HepG2 (cell line): ENCODE data around the gene RIMBP2. TPM values are rescaled to one million over a fixed set of nuclear protein-coding genes. Genes with fewer than 3 reads are reported as not detected.
A peak's percentile ranks its signal among the peaks of the same experiment; 100 is the strongest.

Experiments used
- ATAC-seq: fragments of 200-7000 bp; cut with Tn5 transposase; 3 replicates; pipeline ENCODE4 v1.9.1; 2020; ENCODE audit warnings: mild to moderate bottlenecking, moderate library complexity
- BruUV-seq: library from RNA; stranded (reverse); fragments of 400-500 nt; replicated peaks from 2 replicates; lab custom pipeline; 2021; lab: Mats Ljungman, UMichigan
- CTCF ChIA-PET: fragments of 300-600 bp; formaldehyde crosslinking; extraction: SDS; loops from one replicate; lab custom pipeline; 2021; ENCODE audit warnings: low total read pairs, inconsistent platforms, low intra/inter-chr PET ratio; lab: Yijun Ruan, JAX
- POLR2A ChIA-PET: fragments of 350-600 bp; sonication (Branson Sonifier 250); formaldehyde crosslinking; loops from one replicate; lab custom pipeline; 2020; ENCODE audit warnings: antibody characterized with exemption, inconsistent platforms; lab: Yijun Ruan, JAX
- DNase-seq: peaks from one replicate; pipeline ENCODE4 v3.0.0-alpha.2; 2015; ENCODE audit warnings: low spot score
- FAIRE-seq: peaks from 3 replicates; lab custom pipeline; 2011; peaks lifted over from hg19 to GRCh38; lab: Jason Lieb, UNC
- H2AFZ ChIP-seq: one replicate; pipeline ENCODE4 v1.6.1; 2011; ENCODE audit warnings: low read length, inconsistent platforms
- H3K27ac ChIP-seq: fragments of 300-600 bp; 3 replicates; pipeline ENCODE4 v1.8.0; 2011; ENCODE audit warnings: mixed run types, mild to moderate bottlenecking, mixed read lengths, low read length, inconsistent platforms; ENCODE audit not compliant: insufficient read depth; ENCODE audit errors: extremely low read length
- H3K27me3 ChIP-seq, 2 experiments: fragments of 200-600 bp in 1 of 2; 2 replicates in 1 of 2; 3 replicates in 1 of 2; pipeline versions ENCODE4 v1.6.0 to v1.8.0; 2011; ENCODE audit warnings: low read length in 2 of 2, mild to moderate bottlenecking in 2 of 2, moderate library complexity in 2 of 2, inconsistent platforms in 1 of 2; ENCODE audit not compliant: insufficient read depth in 2 of 2, control insufficient read depth in 1 of 2
- H3K36me3 ChIP-seq, 2 experiments: fragments of 200-600 bp in 1 of 2; replicated peaks in 1 of 2; 2 replicates in 1 of 2; 3 replicates in 1 of 2; pipeline versions ENCODE4 v1.5.1 to v1.8.0; 2011; ENCODE audit warnings: low read length in 2 of 2, inconsistent platforms in 1 of 2; ENCODE audit not compliant: insufficient read depth in 2 of 2, control insufficient read depth in 1 of 2
- H3K4me1 ChIP-seq: 2 replicates; pipeline ENCODE4 v1.5.1; 2012; ENCODE audit warnings: low read length, inconsistent platforms; ENCODE audit not compliant: insufficient read depth
- H3K4me2 ChIP-seq: 2 replicates; pipeline ENCODE4 v1.6.0; 2011; ENCODE audit warnings: low read depth, low read length, inconsistent platforms
- H3K4me3 ChIP-seq, 3 experiments: fragments of 200-600 bp in 1 of 3; sonication (generic), shearing (Covaris generic) in 1 of 3; replicated peaks in 1 of 3; 2 replicates each; pipeline ENCODE4 v1.5.1; 2011 to 2016; ENCODE audit warnings: low read length in 3 of 3, inconsistent platforms in 2 of 3, low read depth in 2 of 3, mild to moderate bottlenecking in 2 of 3, control low read depth in 1 of 3, mixed read lengths in 1 of 3; ENCODE audit not compliant: insufficient read depth in 1 of 3
- H3K79me2 ChIP-seq: one replicate; pipeline ENCODE4 v1.6.1; 2011; ENCODE audit warnings: low read length, inconsistent platforms; ENCODE audit not compliant: insufficient read depth
- H3K9ac ChIP-seq: 2 replicates; pipeline ENCODE4 v1.6.0; 2011; ENCODE audit warnings: mild to moderate bottlenecking, low read depth, low read length, inconsistent platforms; ENCODE audit not compliant: insufficient read depth
- H3K9me3 ChIP-seq: 2 replicates; pipeline ENCODE4 v1.5.1; 2012; ENCODE audit warnings: mild to moderate bottlenecking, low read length
- H4K20me1 ChIP-seq: 2 replicates; pipeline ENCODE4 v1.6.0; 2011; ENCODE audit warnings: inconsistent platforms, mild to moderate bottlenecking, low read length, moderate library complexity; ENCODE audit not compliant: insufficient read depth
- ATF7 ChIP-seq, 2 experiments: fragments of 450-650 bp in 1 of 2; sonication (generic) in 1 of 2; formaldehyde crosslinking in 1 of 2; IDR thresholded peaks; 2 replicates each; pipeline versions ENCODE4 v1.4.0 to v1.6.1; 2016 to 2020; ENCODE audit warnings: antibody characterized with exemption in 1 of 2, mild to moderate bottlenecking in 1 of 2, missing genetic modification reagents in 1 of 2
- CEBPB ChIP-seq: IDR thresholded peaks from 2 replicates; pipeline ENCODE4 v1.6.1; 2011; ENCODE audit warnings: low read depth, low read length, improper control_type of control experiment, borderline replicate concordance
- CTCF ChIP-seq: sonication (generic); formaldehyde crosslinking; IDR thresholded peaks from 2 replicates; pipeline ENCODE4 v1.5.0; 2020; ENCODE audit warnings: mild to moderate bottlenecking, missing genetic modification reagents, moderate library complexity
- ELF1 ChIP-seq: sonication (generic); formaldehyde crosslinking; IDR thresholded peaks from 2 replicates; pipeline ENCODE4 v1.4.0; 2020; ENCODE audit warnings: missing genetic modification reagents
- FOSL1 ChIP-seq: sonication (generic); formaldehyde crosslinking; IDR thresholded peaks from 2 replicates; pipeline ENCODE4 v1.9.0; 2021; ENCODE audit warnings: missing genetic modification reagents, borderline replicate concordance
- GFI1 ChIP-seq: sonication (generic); formaldehyde crosslinking; IDR thresholded peaks from 2 replicates; pipeline ENCODE4 v1.5.0; 2020; ENCODE audit warnings: missing genetic modification reagents, mild to moderate bottlenecking, borderline replicate concordance
- HNF4A ChIP-seq: sonication (generic); formaldehyde crosslinking; IDR thresholded peaks from 2 replicates; pipeline ENCODE4 v1.4.0; 2020; ENCODE audit warnings: missing genetic modification reagents
- HOXD1 ChIP-seq: sonication (generic); formaldehyde crosslinking; IDR thresholded peaks from 2 replicates; pipeline ENCODE4 v1.5.0; 2020; ENCODE audit warnings: missing genetic modification reagents
- NR2F1 ChIP-seq, 2 experiments: fragments of 450-650 bp in 1 of 2; formaldehyde crosslinking in 1 of 2; IDR thresholded peaks; 2 replicates each; pipeline versions ENCODE4 v1.5.0 to v1.6.1; 2016 to 2020; ENCODE audit warnings: mild to moderate bottlenecking in 1 of 2, missing compliant biosample characterization in 1 of 2, missing genetic modification reagents in 1 of 2, moderate library complexity in 1 of 2
- PHF20 ChIP-seq: sonication (generic); formaldehyde crosslinking; IDR thresholded peaks from 2 replicates; pipeline ENCODE4 v1.5.0; 2020; ENCODE audit warnings: mild to moderate bottlenecking, missing genetic modification reagents
- RXRB ChIP-seq: IDR thresholded peaks from 2 replicates; pipeline ENCODE4 v1.6.1; 2016; ENCODE audit warnings: borderline replicate concordance, missing genetic modification reagents, missing compliant biosample characterization
- SP2 ChIP-seq: sonication (generic); formaldehyde crosslinking; IDR thresholded peaks from 2 replicates; pipeline ENCODE4 v1.5.1; 2020; ENCODE audit warnings: mild to moderate bottlenecking, missing genetic modification reagents
- YEATS2 ChIP-seq: sonication (generic); formaldehyde crosslinking; IDR thresholded peaks from 2 replicates; pipeline ENCODE4 v1.4.0; 2020; ENCODE audit warnings: missing genetic modification reagents, borderline replicate concordance
- ZFY ChIP-seq: sonication (generic); formaldehyde crosslinking; IDR thresholded peaks from 2 replicates; pipeline ENCODE4 v1.4.0; 2020; ENCODE audit warnings: missing genetic modification reagents
- ZNF251 ChIP-seq: sonication (generic); formaldehyde crosslinking; IDR thresholded peaks from 2 replicates; pipeline ENCODE4 v1.9.0; 2021; ENCODE audit warnings: mild to moderate bottlenecking, missing genetic modification reagents
- ZNF556 ChIP-seq: sonication (generic); formaldehyde crosslinking; IDR thresholded peaks from 2 replicates; pipeline ENCODE4 v1.4.0; 2020; ENCODE audit warnings: mild to moderate bottlenecking, missing genetic modification reagents, borderline replicate concordance
- ZNF766 ChIP-seq: sonication (generic); formaldehyde crosslinking; IDR thresholded peaks from 2 replicates; pipeline ENCODE4 v1.5.0; 2020; ENCODE audit warnings: missing genetic modification reagents, borderline replicate concordance
- ZSCAN12 ChIP-seq: sonication (generic); formaldehyde crosslinking; IDR thresholded peaks from 2 replicates; pipeline ENCODE4 v1.9.0; 2021; ENCODE audit warnings: mild to moderate bottlenecking, missing genetic modification reagents
- WGBS: methylation state at CpG from one replicate; pipeline ENCODE4 v1.1.6; 2017; ENCODE audit warnings: low lambda C conversion rate; 5-methylcytosine and 5-hydroxymethylcytosine counted together
- in situ Hi-C: cut with HindIII; loops from 2 replicates; pipeline ENCODE4 v1.10.0; 2017; ENCODE audit warnings: low pct_unique_long_range_greater_than_20kb; ENCODE audit not compliant: extremely low pct_ligation_motif_present
- intact Hi-C: fragments of 100-400 bp; cut with micrococcal nuclease; formaldehyde crosslinking; loops from one replicate; pipeline ENCODE4 v1.10.0; 2022; ENCODE audit not compliant: unreplicated experiment
- polyA plus RNA-seq, 8 experiments: library from polyadenylated mRNA; depleted of rRNA in 3 of 8; stranded (reverse) in 7 of 8; unstranded in 1 of 8; fragments of >200 nt; fragmentation: Illumina TruSeq in 4 of 8; extraction: Trizol in 4 of 8; gene quantifications; 2 replicates each; pipeline versions ENCODE4 v1.2.1 to v1.2.3, GENCODE V29; 2011 to 2016; ENCODE audit warnings: low read depth in 4 of 8, missing spikeins in 1 of 8, mixed read lengths in 1 of 8; ENCODE audit not compliant: insufficient read depth in 1 of 8
- total RNA-seq, 5 experiments: library from RNA; depleted of rRNA; stranded (reverse); fragments of >200 nt; fragmentation: Illumina TruSeq; extraction: Trizol; gene quantifications; 2 replicates each; pipeline ENCODE4 v1.2.3, GENCODE V29; 2016; ENCODE audit warnings: low read depth in 1 of 5
- TF ChIP-seq, protein P1 (sequence below): sonication (generic); formaldehyde crosslinking; conservative IDR thresholded peaks from 2 replicates; pipeline ENCODE4 v1.8.0; 2022; ENCODE audit warnings: mild to moderate bottlenecking, moderate library complexity, missing genetic modification reagents
- TF ChIP-seq, protein P2 (sequence below): sonication (generic); formaldehyde crosslinking; IDR thresholded peaks from 2 replicates; pipeline ENCODE4 v1.5.1; 2020; ENCODE audit warnings: mild to moderate bottlenecking, moderate library complexity, missing genetic modification reagents

RIMBP2 gene
- total and polyA plus RNA-seq, 2 of the 13 experiments (the other 11 are each of a cell fraction or from before 2014, with no cell fraction given), result 0.03 TPM; not detected in 1

GRCh38 chr12:130583800-130584199, 132.3 kb downstream of the RIMBP2 start:
- intact Hi-C loops, result no loop called here
- no peaks in the 10 kb centered on the region for H3K9me3 ChIP-seq
- TF ChIP-seq ELF1 (CRISPR knock-in tag) (no peak), ZSCAN12 (CRISPR knock-in tag) (no peak), SP2 (CRISPR knock-in tag) (no peak), NR2F1 (CRISPR knock-in tag; IDR thresholded peaks at IDR 0.05) (no peak), FOSL1 (no peak), YEATS2 (CRISPR knock-in tag) (no peak), CEBPB (peak; percentile 63), HOXD1 (CRISPR knock-in tag) (no peak), ZNF556 (no peak), GFI1 (CRISPR knock-in tag) (no peak), RXRB (CRISPR knock-in tag) (no peak), ZNF251 (CRISPR knock-in tag) (no peak), ZNF766 (CRISPR knock-in tag) (no peak), PHF20 (CRISPR knock-in tag) (no peak), CTCF (no peak), ATF7 (IDR thresholded peaks at IDR 0.05) (peak; percentile 100), ATF7 (CRISPR knock-in tag; IDR thresholded peaks at IDR 0.05) (no peak), ZFY (CRISPR knock-in tag) (no peak), HNF4A (no peak)
- TF ChIP-seq, protein P1, sequence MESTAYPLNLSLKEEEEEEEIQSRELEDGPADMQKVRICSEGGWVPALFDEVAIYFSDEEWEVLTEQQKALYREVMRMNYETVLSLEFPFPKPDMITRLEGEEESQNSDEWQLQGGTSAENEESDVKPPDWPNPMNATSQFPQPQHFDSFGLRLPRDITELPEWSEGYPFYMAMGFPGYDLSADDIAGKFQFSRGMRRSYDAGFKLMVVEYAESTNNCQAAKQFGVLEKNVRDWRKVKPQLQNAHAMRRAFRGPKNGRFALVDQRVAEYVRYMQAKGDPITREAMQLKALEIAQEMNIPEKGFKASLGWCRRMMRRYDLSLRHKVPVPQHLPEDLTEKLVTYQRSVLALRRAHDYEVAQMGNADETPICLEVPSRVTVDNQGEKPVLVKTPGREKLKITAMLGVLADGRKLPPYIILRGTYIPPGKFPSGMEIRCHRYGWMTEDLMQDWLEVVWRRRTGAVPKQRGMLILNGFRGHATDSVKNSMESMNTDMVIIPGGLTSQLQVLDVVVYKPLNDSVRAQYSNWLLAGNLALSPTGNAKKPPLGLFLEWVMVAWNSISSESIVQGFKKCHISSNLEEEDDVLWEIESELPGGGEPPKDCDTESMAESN (CRISPR knock-in tag), result no peak
- TF ChIP-seq, protein P2, sequence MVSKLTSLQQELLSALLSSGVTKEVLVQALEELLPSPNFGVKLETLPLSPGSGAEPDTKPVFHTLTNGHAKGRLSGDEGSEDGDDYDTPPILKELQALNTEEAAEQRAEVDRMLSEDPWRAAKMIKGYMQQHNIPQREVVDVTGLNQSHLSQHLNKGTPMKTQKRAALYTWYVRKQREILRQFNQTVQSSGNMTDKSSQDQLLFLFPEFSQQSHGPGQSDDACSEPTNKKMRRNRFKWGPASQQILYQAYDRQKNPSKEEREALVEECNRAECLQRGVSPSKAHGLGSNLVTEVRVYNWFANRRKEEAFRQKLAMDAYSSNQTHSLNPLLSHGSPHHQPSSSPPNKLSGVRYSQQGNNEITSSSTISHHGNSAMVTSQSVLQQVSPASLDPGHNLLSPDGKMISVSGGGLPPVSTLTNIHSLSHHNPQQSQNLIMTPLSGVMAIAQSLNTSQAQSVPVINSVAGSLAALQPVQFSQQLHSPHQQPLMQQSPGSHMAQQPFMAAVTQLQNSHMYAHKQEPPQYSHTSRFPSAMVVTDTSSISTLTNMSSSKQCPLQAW (CRISPR knock-in tag), result no peak

More at GRCh38 chr12:130583800-130584199, 132.3 kb downstream of the RIMBP2 start:
- no peaks in the 10 kb centered on the region for H3K79me2 ChIP-seq
- ChIA-PET POLR2A (no interaction called here), CTCF (no interaction called here)
- FAIRE-seq (no peak), ATAC-seq (no peak), DNase-seq (no peak)
- no peaks in the 10 kb centered on the region for H4K20me1 ChIP-seq
- H2AFZ ChIP-seq, result no peak overlapping the region
- H3K27me3 ChIP-seq, result 0 out of 5 replicates have a peak, but pooled peaks cover 0 to 6% of the 10 kb centered on the region in 2 experiments
- BruUV-seq, result no TSS peak
- H3K36me3 ChIP-seq, result no peaks in the 10 kb centered on the region
- H3K4me3 ChIP-seq, result no peak overlapping the region
- no peak overlapping the region for H3K9ac ChIP-seq
- no peak overlapping the region for H3K4me2 ChIP-seq
- no peaks in the 10 kb centered on the region for H3K4me1 ChIP-seq
- in situ Hi-C loops, result no loop called here
- WGBS, result 3% methylated on average over 3 of the region's 4 CpGs
- H3K27ac ChIP-seq, result no peak overlapping the region
